Measurements from ENCODE around the gene IAH1.

Gene IAH1

GRCh38 chr2:9527995-9528787, 53.8 kb downstream of the IAH1 start:
- H3K27me3 ChIP-seq (replicated peaks; ENCODE audit: insufficient read depth, low read length), result no peaks in the 10 kb centered on the region

GRCh38 chr2:9532421-9532820, 58.1 kb downstream of the IAH1 start:
- Histone ChIP-seq H3K4me3 (ENCODE audit: low read length) (no peak overlapping the region), H3K79me2 (ENCODE audit: low read length) (peaks cover 7% of the 10 kb centered on the region), H3K4me1 (ENCODE audit: low read length) (no peaks in the 10 kb centered on the region), H3K4me2 (ENCODE audit: low read depth, low read length) (no peak overlapping the region), H3K9me2 (replicated peaks; ENCODE audit: insufficient read depth, low read length) (no peaks in the 10 kb centered on the region), H4K20me1 (ENCODE audit: insufficient read depth, low read length) (no peaks in the 10 kb centered on the region), H3K9me3 (replicated peaks; ENCODE audit: insufficient read depth, low read length) (no peaks in the 10 kb centered on the region), H3K27ac (ENCODE audit: low read length) (no peak overlapping the region), H2AFZ (ENCODE audit: low read length) (no peak overlapping the region), H3F3A (ENCODE audit: insufficient read depth, low read length) (no peaks in the 10 kb centered on the region), H3K27me3 (replicated peaks; ENCODE audit: insufficient read depth, low read length) (no peaks in the 10 kb centered on the region), H3K9ac (ENCODE audit: low read length) (no peak overlapping the region), H3K36me3 (replicated peaks; ENCODE audit: insufficient read depth, low read length) (no peaks in the 10 kb centered on the region; the same call in 1 of the 2 replicates)
- no peak for TF ChIP-seq EZH2 (optimal IDR thresholded peaks at IDR 0.05; ENCODE audit: low read depth, low read length)
- no peak for TF ChIP-seq EZH2phosphoT487 (IDR thresholded peaks at IDR 0.05; ENCODE audit: low read length)
- TF ChIP-seq, protein P1, sequence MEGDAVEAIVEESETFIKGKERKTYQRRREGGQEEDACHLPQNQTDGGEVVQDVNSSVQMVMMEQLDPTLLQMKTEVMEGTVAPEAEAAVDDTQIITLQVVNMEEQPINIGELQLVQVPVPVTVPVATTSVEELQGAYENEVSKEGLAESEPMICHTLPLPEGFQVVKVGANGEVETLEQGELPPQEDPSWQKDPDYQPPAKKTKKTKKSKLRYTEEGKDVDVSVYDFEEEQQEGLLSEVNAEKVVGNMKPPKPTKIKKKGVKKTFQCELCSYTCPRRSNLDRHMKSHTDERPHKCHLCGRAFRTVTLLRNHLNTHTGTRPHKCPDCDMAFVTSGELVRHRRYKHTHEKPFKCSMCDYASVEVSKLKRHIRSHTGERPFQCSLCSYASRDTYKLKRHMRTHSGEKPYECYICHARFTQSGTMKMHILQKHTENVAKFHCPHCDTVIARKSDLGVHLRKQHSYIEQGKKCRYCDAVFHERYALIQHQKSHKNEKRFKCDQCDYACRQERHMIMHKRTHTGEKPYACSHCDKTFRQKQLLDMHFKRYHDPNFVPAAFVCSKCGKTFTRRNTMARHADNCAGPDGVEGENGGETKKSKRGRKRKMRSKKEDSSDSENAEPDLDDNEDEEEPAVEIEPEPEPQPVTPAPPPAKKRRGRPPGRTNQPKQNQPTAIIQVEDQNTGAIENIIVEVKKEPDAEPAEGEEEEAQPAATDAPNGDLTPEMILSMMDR (IDR thresholded peaks at IDR 0.05; ENCODE audit: low read length), result no peak
- DNase-seq, result no peak

More at GRCh38 chr2:9527995-9528787, 53.8 kb downstream of the IAH1 start:
- H3K9ac ChIP-seq (ENCODE audit: low read length), result no peak overlapping the region
- H3F3A ChIP-seq (ENCODE audit: insufficient read depth, low read length), result no peaks in the 10 kb centered on the region
- H3K79me2 ChIP-seq (ENCODE audit: low read length), result no peaks in the 10 kb centered on the region
- H4K20me1 ChIP-seq (ENCODE audit: insufficient read depth, low read length), result no peaks in the 10 kb centered on the region
- no peak overlapping the region for H2AFZ ChIP-seq (ENCODE audit: low read length)
- H3K4me1 ChIP-seq (ENCODE audit: low read length), result no peaks in the 10 kb centered on the region
- no peak overlapping the region for H3K4me3 ChIP-seq (ENCODE audit: low read length)
- no peak overlapping the region for H3K27ac ChIP-seq (ENCODE audit: low read length)
- peaks cover 8% of the 10 kb centered on the region; the same call in 1 of the 2 replicates for H3K36me3 ChIP-seq (replicated peaks; ENCODE audit: insufficient read depth, low read length)
- no peaks in the 10 kb centered on the region for H3K9me2 ChIP-seq (replicated peaks; ENCODE audit: insufficient read depth, low read length)
- DNase-seq, result no peak
- H3K4me2 ChIP-seq (ENCODE audit: low read depth, low read length), result no peak overlapping the region
- no peak for TF ChIP-seq EZH2 (optimal IDR thresholded peaks at IDR 0.05; ENCODE audit: low read depth, low read length)
- no peaks in the 10 kb centered on the region for H3K9me3 ChIP-seq (replicated peaks; ENCODE audit: insufficient read depth, low read length)

DNA sequence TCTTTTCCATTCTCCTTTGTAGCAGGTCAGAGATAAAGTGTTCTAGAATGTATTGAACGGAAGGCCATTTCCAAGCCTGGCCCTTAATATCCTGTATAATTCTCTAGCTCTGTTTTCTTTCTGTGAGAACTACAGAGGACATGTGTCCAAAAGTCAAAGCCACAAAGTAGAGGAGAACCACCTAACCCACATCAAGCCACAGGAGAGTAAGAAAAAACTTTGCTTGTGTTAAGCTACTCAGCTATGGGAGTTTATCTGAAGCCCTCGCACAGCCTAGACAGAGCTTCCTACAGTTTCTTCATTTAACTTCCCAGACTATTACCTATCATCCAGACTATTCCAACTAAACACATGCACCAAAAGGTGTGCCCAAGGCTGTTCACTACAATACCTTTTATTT, 59.3 kb downstream of the IAH1 start:
- Histone ChIP-seq H3K4me3 (ENCODE audit: low read length) (no peak overlapping the region), H3K27ac (ENCODE audit: low read length) (no peak overlapping the region), H3F3A (ENCODE audit: insufficient read depth, low read length) (no peaks in the 10 kb centered on the region), H3K9me3 (replicated peaks; ENCODE audit: insufficient read depth, low read length) (no peaks in the 10 kb centered on the region), H3K9ac (ENCODE audit: low read length) (no peak overlapping the region), H3K9me2 (replicated peaks; ENCODE audit: insufficient read depth, low read length) (no peaks in the 10 kb centered on the region), H2AFZ (ENCODE audit: low read length) (no peak overlapping the region), H3K79me2 (ENCODE audit: low read length) (peaks cover 7% of the 10 kb centered on the region), H3K36me3 (replicated peaks; ENCODE audit: insufficient read depth, low read length) (no peaks in the 10 kb centered on the region; the same call in 1 of the 2 replicates), H3K27me3 (replicated peaks; ENCODE audit: insufficient read depth, low read length) (no peaks in the 10 kb centered on the region), H4K20me1 (ENCODE audit: insufficient read depth, low read length) (no peaks in the 10 kb centered on the region), H3K4me1 (ENCODE audit: low read length) (peaks cover 5% of the 10 kb centered on the region; the same call in 1 of the 2 replicates), H3K4me2 (ENCODE audit: low read depth, low read length) (no peak overlapping the region)
- TF ChIP-seq, protein P1 (IDR thresholded peaks at IDR 0.05; ENCODE audit: low read length), result no peak
- no peak for TF ChIP-seq EZH2phosphoT487 (IDR thresholded peaks at IDR 0.05; ENCODE audit: low read length)
- no peak for TF ChIP-seq EZH2 (optimal IDR thresholded peaks at IDR 0.05; ENCODE audit: low read depth, low read length)
- no peak for DNase-seq

DNA sequence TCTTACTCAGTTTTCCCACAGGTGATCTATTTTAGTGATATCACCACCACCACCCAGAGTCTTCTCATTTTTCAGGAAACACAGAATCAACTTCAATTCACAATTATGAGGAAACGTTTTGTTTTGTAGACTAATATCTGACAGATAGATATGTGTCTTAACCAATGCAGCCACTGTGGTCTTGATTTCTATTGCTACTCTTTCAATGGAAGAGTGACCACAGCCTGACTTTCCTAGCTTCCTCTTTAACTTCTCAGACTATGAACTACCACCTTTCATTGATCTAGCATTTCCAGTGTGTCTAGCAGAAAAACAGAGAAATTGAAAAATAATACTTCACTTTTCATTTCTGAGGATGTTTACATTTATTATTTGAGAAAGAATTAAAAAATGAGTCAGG, 60.8 kb downstream of the IAH1 start:
- Histone ChIP-seq H3K9me3 (replicated peaks; ENCODE audit: insufficient read depth, low read length) (no peaks in the 10 kb centered on the region), H3F3A (ENCODE audit: insufficient read depth, low read length) (no peaks in the 10 kb centered on the region), H2AFZ (ENCODE audit: low read length) (no peak overlapping the region), H3K27me3 (replicated peaks; ENCODE audit: insufficient read depth, low read length) (no peaks in the 10 kb centered on the region), H3K4me3 (ENCODE audit: low read length) (no peak overlapping the region), H3K79me2 (ENCODE audit: low read length) (peaks cover 10% of the 10 kb centered on the region), H3K36me3 (replicated peaks; ENCODE audit: insufficient read depth, low read length) (no peaks in the 10 kb centered on the region; the same call in 1 of the 2 replicates), H3K4me1 (ENCODE audit: low read length) (peaks cover 6% of the 10 kb centered on the region; the same call in 1 of the 2 replicates), H3K9ac (ENCODE audit: low read length) (no peak overlapping the region), H3K9me2 (replicated peaks; ENCODE audit: insufficient read depth, low read length) (no peaks in the 10 kb centered on the region), H4K20me1 (ENCODE audit: insufficient read depth, low read length) (no peaks in the 10 kb centered on the region), H3K4me2 (ENCODE audit: low read depth, low read length) (no peak overlapping the region), H3K27ac (ENCODE audit: low read length) (no peak overlapping the region)
- TF ChIP-seq EZH2 (optimal IDR thresholded peaks at IDR 0.05; ENCODE audit: low read depth, low read length) (no peak), EZH2phosphoT487 (IDR thresholded peaks at IDR 0.05; ENCODE audit: low read length) (no peak)
- no peak for DNase-seq

Measured in MM.1S (cell line).